ENCODE measurements around the gene PDZD2.
"Not testable (repeated sequence)": the region's sequence is repeated elsewhere in the genome, so short reads cannot be mapped to it uniquely, and the experiment has no call there.

PDZD2 gene

GRCh38 chr5:31987985-31988710, 349.2 kb downstream of the PDZD2 start:
- no peak for DNase-seq

GRCh38 chr5:31990081-31990650, 351.2 kb downstream of the PDZD2 start:
- no peak for DNase-seq

DNA sequence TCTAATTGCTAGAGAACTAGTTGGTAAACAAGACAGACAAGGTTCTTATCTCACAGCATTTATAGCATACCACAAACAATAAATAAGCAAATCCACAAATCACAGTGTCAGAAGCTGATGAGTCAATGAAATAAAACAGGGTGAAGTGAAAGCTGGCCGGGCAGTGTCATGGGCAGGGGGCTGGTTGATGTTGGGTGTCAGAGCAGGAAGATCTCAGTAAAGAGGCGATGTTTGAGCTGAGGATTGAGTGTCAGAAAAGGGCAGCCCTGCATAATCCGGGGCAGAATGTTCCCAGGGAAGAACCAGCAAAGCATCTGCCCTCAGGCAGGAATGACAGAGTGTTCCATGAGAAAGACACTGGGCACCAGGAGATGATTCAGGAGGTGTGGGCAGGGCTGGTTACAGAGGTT, 351.8 kb downstream of the PDZD2 start:
- no peak for DNase-seq

GRCh38 chr5:31992377-31992776, 353.4 kb downstream of the PDZD2 start:
- DNase-seq = no peak

DNA sequence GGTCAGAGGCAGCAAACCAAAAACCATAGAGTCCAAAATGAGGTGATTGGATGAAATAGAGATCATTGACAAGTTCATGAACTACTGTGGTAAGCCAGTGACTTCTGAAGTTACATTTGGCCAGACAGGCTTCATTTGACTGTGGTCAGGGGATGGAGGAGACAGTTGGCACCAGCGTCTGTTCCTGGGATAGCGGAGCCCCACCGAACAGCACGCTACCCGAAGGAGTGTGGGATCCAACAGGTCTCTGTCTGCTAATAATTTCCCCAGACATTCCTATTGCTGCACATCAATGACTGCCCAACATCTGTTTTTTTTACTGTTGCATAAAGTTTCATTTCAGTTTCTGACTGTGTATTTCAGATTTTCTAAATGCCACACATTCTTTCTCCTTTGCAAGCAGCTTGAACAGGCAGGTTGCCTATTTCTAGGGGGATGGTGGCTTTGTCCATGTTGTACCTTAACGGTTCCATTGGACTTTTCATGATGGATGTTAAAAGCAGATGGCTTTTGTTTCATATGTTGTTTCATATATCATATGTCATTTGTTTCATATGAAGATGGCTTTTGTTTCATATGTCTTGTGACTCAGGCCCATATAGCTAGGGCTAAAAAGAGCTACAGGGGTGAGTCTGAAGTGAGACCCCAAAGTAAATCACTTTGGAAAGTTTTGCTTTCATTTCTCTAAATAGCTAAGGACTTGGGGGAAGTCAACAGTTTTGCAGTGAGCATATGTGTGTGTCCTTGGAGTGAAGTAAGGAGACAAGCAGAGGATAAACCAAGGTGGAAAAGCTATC, 354.4 kb downstream of the PDZD2 start:
- DNase-seq = no peak

GRCh38 chr5:31995006-31995405, 356.1 kb downstream of the PDZD2 start:
- DNase-seq = no peak

- no peak for DNase-seq
These were observed 356.8 kb downstream of the PDZD2 start for GRCh38 chr5:31995714-31996113.

- no peak for DNase-seq
These were observed 358.0 kb downstream of the PDZD2 start for GRCh38 chr5:31996909-31997308.

DNA sequence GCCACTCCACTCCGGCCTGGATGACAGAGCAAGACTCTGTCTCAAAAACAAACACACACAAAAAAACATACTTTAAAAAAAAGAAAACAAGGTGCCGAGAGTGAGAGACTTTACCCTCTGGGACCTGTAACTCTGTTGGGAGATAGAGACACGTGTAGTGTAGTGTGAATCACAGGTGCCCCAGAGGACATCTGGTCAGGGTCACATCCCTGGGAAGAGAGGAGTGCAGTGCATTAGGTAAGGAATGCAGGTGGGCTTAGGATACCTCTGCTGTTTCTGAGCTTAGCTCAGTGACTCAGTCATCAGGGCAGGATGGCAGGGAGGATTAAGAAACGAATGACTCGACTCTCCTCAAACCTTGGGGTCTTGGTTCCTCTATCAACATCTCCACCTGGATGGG, 360.5 kb downstream of the PDZD2 start:
- no peak for DNase-seq

DNA sequence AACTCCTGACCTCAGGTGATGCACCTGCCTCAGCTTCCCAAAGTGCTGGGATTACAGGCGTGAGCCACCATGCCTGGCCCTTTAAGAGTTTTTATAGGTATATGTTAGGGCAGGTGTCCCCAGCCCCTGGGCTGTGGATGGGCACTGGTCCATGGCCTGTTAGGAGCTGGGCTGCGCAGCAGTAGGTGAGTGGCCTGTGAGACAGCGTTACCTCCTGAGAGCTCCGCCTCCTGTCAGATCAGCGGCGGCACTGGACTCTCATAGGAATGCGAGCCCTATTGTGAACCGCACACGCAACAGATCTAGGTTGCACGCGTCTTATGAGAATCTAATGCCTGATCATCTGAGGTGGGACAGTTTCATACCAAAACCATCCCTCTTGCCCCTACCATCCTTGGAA, 361.8 kb downstream of the PDZD2 start:
- DNase-seq = no peak

GRCh38 chr5:32001284-32001683, 362.4 kb downstream of the PDZD2 start:
- DNase-seq = no peak

- DNase-seq = no peak
These were observed 362.8 kb downstream of the PDZD2 start for GRCh38 chr5:32001707-32002106.

DNA sequence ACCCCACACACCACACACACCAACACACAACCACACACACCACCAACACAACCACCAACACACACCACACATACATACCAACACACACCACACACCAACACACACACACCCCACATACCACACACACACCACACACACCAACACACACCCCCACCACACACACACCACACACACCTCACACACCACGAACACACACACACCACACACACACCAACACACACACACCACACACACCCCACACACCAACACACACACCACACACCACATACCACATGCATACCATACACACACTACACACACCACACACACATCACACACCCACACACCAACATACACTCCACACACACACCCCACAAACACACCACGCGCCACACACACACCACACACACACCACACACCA, 363.8 kb downstream of the PDZD2 start:
- DNase-seq = no peak

GRCh38 chr5:32003981-32004380, 365.1 kb downstream of the PDZD2 start:
- DNase-seq = no peak

- DNase-seq = no peak
These were observed 365.5 kb downstream of the PDZD2 start for GRCh38 chr5:32004404-32004803.

DNA sequence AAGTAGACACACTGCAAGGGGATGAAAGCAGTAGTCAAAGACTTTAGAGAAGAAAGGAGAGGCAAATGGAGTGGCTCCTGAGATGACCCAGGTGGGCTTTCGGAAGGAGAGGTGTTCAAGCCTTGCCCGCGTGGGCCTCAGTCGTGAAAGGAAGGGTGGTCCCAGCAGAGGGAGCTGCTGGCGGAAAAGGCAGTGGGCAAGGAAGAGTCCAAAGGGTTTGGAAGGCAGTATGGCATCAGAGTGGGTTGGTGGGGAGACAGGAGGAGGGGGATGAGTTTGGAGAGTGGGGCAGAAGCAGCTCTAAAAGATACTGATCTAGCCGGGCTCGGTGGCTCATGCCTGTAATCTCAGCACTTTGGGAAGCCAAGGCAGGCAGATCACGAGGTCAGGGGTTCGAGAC, 369.8 kb downstream of the PDZD2 start:
- DNase-seq = no peak

- DNase-seq = no peak
These were observed 374.7 kb downstream of the PDZD2 start for GRCh38 chr5:32013658-32014057.

- no peak for DNase-seq
These were observed 375.3 kb downstream of the PDZD2 start for GRCh38 chr5:32014096-32014745.

DNA sequence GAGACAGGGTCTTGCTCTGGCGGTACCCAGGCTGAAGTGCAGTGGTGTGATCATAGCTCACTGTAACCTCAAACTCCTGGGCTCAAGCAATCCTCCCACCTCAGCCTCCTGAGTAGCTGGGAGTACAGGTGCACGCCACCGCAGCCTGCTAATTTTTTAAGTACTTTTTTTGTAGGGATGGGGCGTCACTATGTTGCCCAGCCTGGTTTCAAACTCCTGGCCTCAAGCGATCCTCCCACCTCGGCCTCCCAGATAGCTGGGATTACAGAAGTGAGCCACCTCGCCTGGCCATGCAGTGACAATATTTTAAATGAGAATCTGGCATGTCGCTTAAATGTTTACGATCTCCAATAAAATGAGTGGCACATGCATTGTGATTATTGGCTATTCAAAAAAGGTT, 376.3 kb downstream of the PDZD2 start:
- DNase-seq = not testable (repeated sequence)

GRCh38 chr5:32017692-32018367, 378.9 kb downstream of the PDZD2 start:
- DNase-seq = no peak

DNA sequence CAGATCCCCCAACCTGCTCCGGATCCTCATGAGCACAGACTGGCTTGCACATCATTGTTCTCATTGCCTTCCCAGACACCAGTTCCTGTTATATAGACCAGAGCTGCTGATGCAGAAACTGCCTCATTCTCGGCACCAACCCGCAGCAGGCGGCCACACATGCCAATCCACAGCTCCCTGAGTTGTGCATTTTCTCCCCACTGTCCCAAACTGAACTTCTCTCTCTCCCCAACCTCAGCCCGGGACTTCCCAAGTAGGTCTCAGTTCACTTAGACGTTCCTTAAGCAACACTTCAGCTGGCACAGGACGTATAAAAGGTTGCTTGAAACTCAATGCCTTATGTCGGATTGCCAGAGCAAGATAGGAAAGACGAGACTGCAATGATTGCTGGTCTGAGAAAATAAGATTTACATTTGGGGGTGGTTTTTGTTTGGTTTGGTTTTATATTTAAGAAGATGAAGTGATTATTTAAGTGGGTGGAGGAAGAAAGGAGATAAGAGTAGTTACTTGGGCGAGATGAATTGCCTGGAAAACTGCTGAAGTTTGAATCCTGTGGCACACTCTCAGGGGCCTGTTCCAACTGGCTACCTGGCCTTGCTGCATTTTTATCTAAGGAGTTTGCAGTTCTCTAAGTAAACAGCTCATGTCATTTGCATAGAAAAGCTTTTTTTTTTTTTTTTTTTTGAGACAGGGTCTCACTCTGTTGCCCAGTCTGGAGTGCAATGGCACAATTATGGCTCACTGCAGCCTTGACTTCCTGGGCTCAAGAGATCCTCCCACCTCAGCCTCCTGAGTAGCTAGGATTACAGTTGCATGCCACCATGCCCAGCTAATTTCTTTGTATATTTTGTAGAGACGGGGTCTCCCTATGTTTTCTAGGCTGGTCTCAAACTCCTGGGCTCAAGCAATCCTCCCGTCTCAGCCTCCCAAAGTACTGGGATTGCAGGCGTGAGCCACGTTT, 379.8 kb downstream of the PDZD2 start:
- no peak for DNase-seq

DNA sequence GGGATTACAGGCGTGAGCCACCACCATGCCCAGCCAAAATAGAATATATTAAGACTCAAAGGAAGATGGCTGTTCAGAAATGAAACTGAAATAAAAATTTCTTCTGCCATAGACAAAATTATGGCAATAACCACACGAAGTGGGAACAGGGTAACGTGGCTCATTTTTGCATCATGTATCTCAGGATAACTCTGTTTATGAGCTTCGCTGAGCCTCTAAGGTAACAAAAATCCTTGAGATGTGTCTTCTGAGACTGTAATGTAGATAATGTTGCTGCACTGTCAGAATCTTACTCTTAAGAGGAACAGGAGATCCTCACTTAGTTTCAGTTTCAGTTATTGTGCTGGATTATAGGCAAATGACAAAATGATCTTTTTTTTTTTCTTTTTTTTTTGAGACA, 381.3 kb downstream of the PDZD2 start:
- no peak for DNase-seq
